BE2C (cell line): ENCODE results near the gene COASY.
"Not testable (repeated sequence)": the region's sequence is repeated elsewhere in the genome, so short reads cannot be mapped to it uniquely, and the experiment has no call there.

Experiments
- DNase-seq: peaks from one replicate; pipeline ENCODE4 v3.0.0-alpha.2; 2020
- H3K27me3 ChIP-seq: fragments of 250-450 bp; sonication (Bioruptor Pico); 2 replicates; pipeline ENCODE4 v1.5.1; 2020; ENCODE audit warnings: mild to moderate bottlenecking
- H3K36me3 ChIP-seq: fragments of 250-450 bp; sonication (Bioruptor Pico); 2 replicates; pipeline ENCODE4 v1.5.1; 2020; ENCODE audit warnings: mild to moderate bottlenecking
- H3K4me1 ChIP-seq: fragments of 250-450 bp; sonication (Bioruptor Pico); 2 replicates; pipeline ENCODE4 v1.5.1; 2020
- H3K4me3 ChIP-seq: 2 replicates; pipeline ENCODE4 v1.5.1; 2011; ENCODE audit warnings: low read depth, low read length
- H3K9me3 ChIP-seq: fragments of 250-450 bp; sonication (Bioruptor Pico); 2 replicates; pipeline ENCODE4 v1.5.1; 2020
- TF ChIP-seq, protein P1 (sequence below): IDR thresholded peaks from 2 replicates; pipeline ENCODE4 v1.5.1; 2012; ENCODE audit warnings: mild to moderate bottlenecking, low read depth, low read length

The COASY gene

DNA sequence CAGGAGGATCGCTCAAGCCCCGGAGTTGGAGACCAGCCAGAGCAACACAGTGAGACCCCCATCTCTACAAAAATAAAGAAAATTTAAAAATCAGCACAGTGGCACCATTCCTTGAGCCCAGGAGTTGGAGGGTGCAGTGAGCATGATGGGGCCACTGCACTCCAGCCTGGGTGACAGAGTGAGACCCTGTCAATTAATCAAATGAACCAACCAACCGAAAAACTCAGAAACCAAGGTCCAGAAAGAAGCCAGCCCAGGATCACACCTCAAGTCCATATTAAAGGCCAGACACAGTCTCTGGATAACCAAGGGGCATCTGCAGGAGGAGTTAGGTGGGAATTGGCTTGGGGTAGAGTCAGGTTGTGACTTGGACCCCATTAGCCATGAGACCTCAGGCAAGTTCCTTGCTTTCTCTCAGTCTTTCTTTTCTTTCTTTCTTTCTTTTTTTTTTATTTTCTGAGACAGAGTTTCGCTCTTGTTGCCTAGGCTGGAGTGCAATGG lies 6.8 kb upstream of the COASY start:
- no peak for DNase-seq
- Histone ChIP-seq H3K36me3 (no peaks in the 10 kb centered on the region), H3K4me3 (peak overlapping the region; percentile 91), H3K27me3 (no peaks in the 10 kb centered on the region), H3K4me1 (no peaks in the 10 kb centered on the region), H3K9me3 (no peaks in the 10 kb centered on the region)
- TF ChIP-seq, protein P1, sequence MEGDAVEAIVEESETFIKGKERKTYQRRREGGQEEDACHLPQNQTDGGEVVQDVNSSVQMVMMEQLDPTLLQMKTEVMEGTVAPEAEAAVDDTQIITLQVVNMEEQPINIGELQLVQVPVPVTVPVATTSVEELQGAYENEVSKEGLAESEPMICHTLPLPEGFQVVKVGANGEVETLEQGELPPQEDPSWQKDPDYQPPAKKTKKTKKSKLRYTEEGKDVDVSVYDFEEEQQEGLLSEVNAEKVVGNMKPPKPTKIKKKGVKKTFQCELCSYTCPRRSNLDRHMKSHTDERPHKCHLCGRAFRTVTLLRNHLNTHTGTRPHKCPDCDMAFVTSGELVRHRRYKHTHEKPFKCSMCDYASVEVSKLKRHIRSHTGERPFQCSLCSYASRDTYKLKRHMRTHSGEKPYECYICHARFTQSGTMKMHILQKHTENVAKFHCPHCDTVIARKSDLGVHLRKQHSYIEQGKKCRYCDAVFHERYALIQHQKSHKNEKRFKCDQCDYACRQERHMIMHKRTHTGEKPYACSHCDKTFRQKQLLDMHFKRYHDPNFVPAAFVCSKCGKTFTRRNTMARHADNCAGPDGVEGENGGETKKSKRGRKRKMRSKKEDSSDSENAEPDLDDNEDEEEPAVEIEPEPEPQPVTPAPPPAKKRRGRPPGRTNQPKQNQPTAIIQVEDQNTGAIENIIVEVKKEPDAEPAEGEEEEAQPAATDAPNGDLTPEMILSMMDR, result no peak

DNA sequence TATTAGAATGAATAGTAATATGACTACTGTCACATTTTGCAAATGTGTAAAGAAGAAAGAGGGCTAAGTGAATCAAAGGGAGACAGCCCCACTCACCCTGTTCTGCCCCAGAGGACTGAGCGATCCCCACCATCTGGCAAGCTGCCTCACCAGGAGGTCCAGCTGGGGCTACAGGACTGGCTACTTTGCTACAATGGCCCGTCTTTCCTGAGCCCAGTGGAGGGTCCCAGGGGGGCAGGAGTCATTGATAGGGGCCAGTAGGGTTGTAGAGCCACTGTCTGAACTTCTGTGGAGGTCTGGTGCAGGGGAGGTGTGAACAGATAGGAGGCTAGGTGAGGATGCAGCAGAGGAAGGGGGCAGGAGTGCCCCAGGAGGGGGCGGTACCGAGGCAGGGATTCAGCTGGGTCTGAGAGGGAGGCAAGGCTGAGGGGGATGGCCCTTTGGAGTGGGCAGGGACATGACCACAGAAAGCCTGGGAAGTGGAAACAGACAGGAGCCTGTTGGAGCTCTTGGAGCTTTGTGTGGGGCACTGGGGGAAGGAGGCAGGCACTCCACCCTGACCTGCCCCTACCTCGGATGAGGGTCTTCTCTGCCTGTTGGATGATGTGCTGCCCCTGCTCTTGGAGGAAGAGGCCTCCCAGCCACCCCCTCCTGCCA lies 5.9 kb upstream of the COASY start:
- H3K27me3 ChIP-seq, H3K36me3 ChIP-seq, H3K4me3 ChIP-seq, H3K4me1 ChIP-seq, H3K9me3 ChIP-seq: not testable (repeated sequence)
- TF ChIP-seq, protein P1, result peak; percentile 35
- peak; percentile 53 for DNase-seq

DNA sequence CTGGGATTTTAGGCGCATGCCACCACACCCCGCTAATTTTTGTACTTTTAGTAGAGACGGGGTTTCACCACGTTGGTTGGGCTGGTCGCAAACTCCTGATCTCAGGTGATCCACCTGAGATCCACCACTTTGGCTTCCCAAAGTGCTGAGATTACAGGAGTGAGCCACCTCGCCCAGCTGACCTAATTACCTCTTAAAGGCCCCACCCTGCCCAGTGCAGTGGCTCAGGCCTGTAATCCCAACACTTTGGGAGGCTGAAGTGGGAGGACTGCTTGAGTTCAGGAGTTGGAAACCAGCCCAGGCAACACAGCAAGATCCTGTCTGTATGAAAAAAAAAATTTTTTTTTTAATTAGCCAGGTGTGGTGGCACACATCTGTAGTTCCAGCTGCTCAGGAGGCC lies 2.9 kb upstream of the COASY start:
- Histone ChIP-seq H3K9me3 (no peaks in the 10 kb centered on the region), H3K4me3 (no peak overlapping the region), H3K27me3 (no peaks in the 10 kb centered on the region), H3K36me3 (peaks cover 4% of the 10 kb centered on the region; the same call in 1 of the 2 replicates), H3K4me1 (no peaks in the 10 kb centered on the region; the same call in 1 of the 2 replicates)
- TF ChIP-seq, protein P1, result no peak
- no peak for DNase-seq

DNA sequence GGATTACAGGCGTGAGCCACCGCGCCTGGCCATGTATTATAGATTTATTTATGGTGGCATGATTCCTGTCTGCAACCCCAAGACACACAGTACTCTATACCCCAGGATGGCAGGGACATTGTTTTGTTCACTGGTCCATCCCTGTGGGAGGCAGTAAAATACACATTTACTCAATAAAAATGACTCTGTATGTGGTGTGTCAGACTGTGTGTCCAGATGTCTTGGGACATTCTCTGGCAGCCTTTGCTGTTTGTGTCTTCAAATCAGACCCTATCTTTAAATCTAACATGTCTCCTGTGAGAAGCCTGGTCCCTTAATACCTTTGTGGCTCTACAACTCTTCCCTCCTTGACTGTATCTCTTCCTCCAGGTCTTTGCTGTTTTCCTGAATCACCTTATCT lies 1.7 kb upstream of the COASY start:
- no peaks in the 10 kb centered on the region for H3K27me3 ChIP-seq
- no peak for DNase-seq
- no peaks in the 10 kb centered on the region; the same call in 1 of the 2 replicates for H3K4me1 ChIP-seq
- H3K9me3 ChIP-seq, result no peaks in the 10 kb centered on the region
- H3K4me3 ChIP-seq, result no peak overlapping the region
- peaks cover 14% of the 10 kb centered on the region for H3K36me3 ChIP-seq
- TF ChIP-seq, protein P1, result no peak

DNA sequence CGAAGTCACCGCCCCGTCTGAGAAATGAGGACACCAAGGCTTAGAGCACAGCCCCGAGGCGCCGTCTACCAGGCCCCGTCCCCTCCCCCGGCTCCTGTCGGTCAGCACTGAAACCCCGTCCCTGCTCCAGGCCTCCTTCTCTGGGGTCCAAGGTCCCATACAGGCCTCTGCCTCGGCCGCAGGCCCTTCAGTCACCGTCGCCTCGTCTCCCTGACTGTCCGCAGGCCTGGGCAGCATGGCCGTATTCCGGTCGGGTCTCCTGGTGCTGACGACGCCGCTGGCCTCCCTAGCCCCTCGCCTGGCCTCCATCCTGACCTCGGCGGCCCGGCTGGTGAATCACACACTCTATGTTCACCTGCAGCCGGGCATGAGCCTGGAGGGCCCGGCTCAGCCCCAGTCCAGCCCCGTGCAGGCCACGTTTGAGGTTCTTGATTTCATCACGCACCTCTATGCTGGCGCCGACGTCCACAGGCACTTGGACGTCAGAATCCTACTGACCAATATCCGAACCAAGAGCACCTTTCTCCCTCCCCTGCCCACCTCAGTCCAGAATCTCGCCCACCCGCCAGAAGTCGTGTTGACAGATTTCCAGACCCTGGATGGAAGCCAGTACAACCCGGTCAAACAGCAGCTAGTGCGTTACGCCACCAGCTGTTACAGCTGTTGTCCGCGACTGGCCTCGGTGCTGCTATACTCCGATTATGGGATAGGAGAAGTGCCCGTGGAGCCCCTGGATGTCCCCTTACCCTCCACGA lies 617 bp downstream of the COASY start:
- H3K27me3 ChIP-seq, result no peaks in the 10 kb centered on the region
- no peaks in the 10 kb centered on the region for H3K9me3 ChIP-seq
- no peaks in the 10 kb centered on the region; the same call in none of the 2 replicates for H3K4me1 ChIP-seq
- TF ChIP-seq, protein P1, result no peak
- H3K36me3 ChIP-seq, result peaks cover 24% of the 10 kb centered on the region
- DNase-seq, result peak; percentile 35
- H3K4me3 ChIP-seq, result peak overlapping the region; percentile 79

DNA sequence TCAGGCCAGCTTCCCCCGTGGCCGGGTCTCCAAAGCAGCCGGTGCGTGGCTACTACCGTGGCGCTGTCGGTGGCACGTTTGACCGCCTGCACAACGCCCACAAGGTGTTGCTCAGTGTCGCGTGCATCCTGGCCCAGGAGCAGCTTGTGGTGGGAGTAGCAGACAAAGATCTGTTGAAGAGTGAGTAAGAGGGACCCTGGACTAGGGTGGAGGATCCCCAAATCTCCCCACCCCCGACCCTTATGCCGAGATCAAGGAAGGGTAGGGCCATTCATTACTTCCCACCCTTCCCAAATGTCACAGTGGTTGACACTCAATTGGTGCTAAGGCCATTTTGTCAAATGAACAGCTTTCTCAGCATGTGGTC lies 1.2 kb downstream of the COASY start:
- peak overlapping the region; percentile 79 for H3K4me3 ChIP-seq
- TF ChIP-seq, protein P1, result no peak
- H3K4me1 ChIP-seq, result no peaks in the 10 kb centered on the region; the same call in none of the 2 replicates
- no peaks in the 10 kb centered on the region for H3K9me3 ChIP-seq
- no peak for DNase-seq
- peaks cover 24% of the 10 kb centered on the region for H3K36me3 ChIP-seq
- H3K27me3 ChIP-seq, result no peaks in the 10 kb centered on the region
